Measurements from ENCODE around the gene RPL11. TPM values are rescaled to one million over a fixed set of nuclear protein-coding genes. Genes with fewer than 3 reads are reported as not detected.

Gene RPL11
- polyA plus RNA-seq, 1 donor (not counting 4 experiments of a cell fraction or from before 2014, with no cell fraction given), result 2,447 TPM

GRCh38 chr1:23699280-23700179, 7.9 kb downstream of the RPL11 start:
- H3K4me3 ChIP-seq (ENCODE audit: control insufficient read depth in 2 of 3, extremely low read depth in 1 of 3, insufficient read depth in 2 of 3, low read depth in 1 of 3, low read length in 3 of 3), result no peak overlapping the region
- peaks cover 44 to 59% of the 10 kb centered on the region in 2 experiments for H3K36me3 ChIP-seq (ENCODE audit: control insufficient read depth in 2 of 2, extremely low read depth in 1 of 2, insufficient read depth in 2 of 2, low read length in 2 of 2)
- H2AFZ ChIP-seq (ENCODE audit: control insufficient read depth, low read length), result no peak overlapping the region
- H3K9me1 ChIP-seq (ENCODE audit: control insufficient read depth, extremely low read depth, insufficient read depth, low read length), result no peaks in the 10 kb centered on the region
- no peak overlapping the region for H3K9ac ChIP-seq (ENCODE audit: control insufficient read depth, extremely low read depth, insufficient read depth, low read length)
- peaks cover 18% of the 10 kb centered on the region for H3K4me1 ChIP-seq (ENCODE audit: control insufficient read depth, extremely low read depth, insufficient read depth, low read length)
- H4K20me1 ChIP-seq (ENCODE audit: control insufficient read depth, extremely low read depth, insufficient read depth, low read length), result peaks cover 63% of the 10 kb centered on the region
- H3K27ac ChIP-seq (ENCODE audit: control insufficient read depth, insufficient read depth, low read length), result no peak overlapping the region
- dilution Hi-C loops (cut with MboI; ENCODE audit: extremely low pct_ligation_motif_present, low sequenced_read_pairs), result no loop called here
- H3K4me2 ChIP-seq (ENCODE audit: control insufficient read depth, extremely low read depth, insufficient read depth, low read depth, low read length), result no peak overlapping the region
- no peaks in the 10 kb centered on the region for H3K9me3 ChIP-seq (ENCODE audit: control insufficient read depth, low read depth, low read length)
- no peak for DNase-seq (ENCODE audit: low read depth, low spot score)
- TF ChIP-seq EZH2 (IDR thresholded peaks at IDR 0.05; ENCODE audit: low read length), result no peak
- no peak for TF ChIP-seq CTCF (optimal IDR thresholded peaks at IDR 0.05 in 1 of 3, IDR thresholded peaks at IDR 0.05 in 1 of 3, conservative IDR thresholded peaks at IDR 0.05 in 1 of 3; ENCODE audit: extremely low read depth in 1 of 3, insufficient read depth in 2 of 3, low read length in 3 of 3)
- no peaks in the 10 kb centered on the region for H3K27me3 ChIP-seq (ENCODE audit: control insufficient read depth, extremely low read depth, insufficient read depth, low read length)
- peaks cover 74% of the 10 kb centered on the region for H3K79me2 ChIP-seq (ENCODE audit: control insufficient read depth, insufficient read depth, low read length)
- FAIRE-seq, result no peak

GRCh38 chr1:23701310-23701709, 9.7 kb downstream of the RPL11 start:
- H3K79me2 ChIP-seq (ENCODE audit: control insufficient read depth, insufficient read depth, low read length), result peaks cover 58% of the 10 kb centered on the region
- peaks cover 46% of the 10 kb centered on the region for H4K20me1 ChIP-seq (ENCODE audit: control insufficient read depth, extremely low read depth, insufficient read depth, low read length)

More at GRCh38 chr1:23701310-23701709, 9.7 kb downstream of the RPL11 start:
- dilution Hi-C loops (cut with MboI; ENCODE audit: extremely low pct_ligation_motif_present, low sequenced_read_pairs), result no loop called here
- no peak overlapping the region for H3K27ac ChIP-seq (ENCODE audit: control insufficient read depth, insufficient read depth, low read length)
- H3K9me3 ChIP-seq (ENCODE audit: control insufficient read depth, low read depth, low read length), result no peaks in the 10 kb centered on the region
- H3K9ac ChIP-seq (ENCODE audit: control insufficient read depth, extremely low read depth, insufficient read depth, low read length), result no peak overlapping the region
- no peaks in the 10 kb centered on the region for H3K9me1 ChIP-seq (ENCODE audit: control insufficient read depth, extremely low read depth, insufficient read depth, low read length)
- H2AFZ ChIP-seq (ENCODE audit: control insufficient read depth, low read length), result no peak overlapping the region
- no peaks in the 10 kb centered on the region for H3K27me3 ChIP-seq (ENCODE audit: control insufficient read depth, extremely low read depth, insufficient read depth, low read length)
- DNase-seq (ENCODE audit: low read depth, low spot score), result no peak
- no peak for FAIRE-seq
- H3K4me1 ChIP-seq (ENCODE audit: control insufficient read depth, extremely low read depth, insufficient read depth, low read length), result peaks cover under 1% of the 10 kb centered on the region
- no peak overlapping the region for H3K4me3 ChIP-seq (ENCODE audit: control insufficient read depth in 2 of 3, extremely low read depth in 1 of 3, insufficient read depth in 2 of 3, low read depth in 1 of 3, low read length in 3 of 3)
- H3K36me3 ChIP-seq (ENCODE audit: control insufficient read depth in 2 of 2, extremely low read depth in 1 of 2, insufficient read depth in 2 of 2, low read length in 2 of 2), result peaks cover 29 to 45% of the 10 kb centered on the region in 2 experiments
- TF ChIP-seq CTCF (optimal IDR thresholded peaks at IDR 0.05 in 1 of 3, IDR thresholded peaks at IDR 0.05 in 1 of 3, conservative IDR thresholded peaks at IDR 0.05 in 1 of 3; ENCODE audit: extremely low read depth in 1 of 3, insufficient read depth in 2 of 3, low read length in 3 of 3) (no peak), EZH2 (IDR thresholded peaks at IDR 0.05; ENCODE audit: low read length) (no peak)
- no peak overlapping the region for H3K4me2 ChIP-seq (ENCODE audit: control insufficient read depth, extremely low read depth, insufficient read depth, low read depth, low read length)

Measured in keratinocyte (primary cell).